Gastrocnemius medialis (tissue), 4 donors: ENCODE measurements around the gene C7orf25. TPM values are rescaled to one million over a fixed set of nuclear protein-coding genes. Genes with fewer than 3 reads are reported as not detected.

Experiments
- ATAC-seq, 2 donors: fragments of 150-250 bp; one replicate each; pipeline ENCODE4 v1.9.1; 2016
- DNase-seq, 2 donors: peaks; one replicate each; pipeline ENCODE4 v3.0.0-alpha.2; 2019
- H3K27ac ChIP-seq, 4 donors: fragments of 200-600 bp; sonication (generic); 1 replicate in 1 of 4; 2 replicates in 3 of 4; pipeline ENCODE4 v1.5.1; 2016 to 2018; ENCODE audit warnings: mild to moderate bottlenecking in 2 of 4, moderate library complexity in 1 of 4
- H3K27me3 ChIP-seq, 3 donors: fragments of 200-600 bp; sonication (generic) in 2 of 3; 1 replicate in 1 of 3; 2 replicates in 2 of 3; pipeline versions ENCODE4 v1.5.1 to v1.6.0; 2016 to 2019; ENCODE audit warnings: mild to moderate bottlenecking in 1 of 3, moderate library complexity in 1 of 3
- H3K36me3 ChIP-seq, 2 donors: fragments of 200-600 bp; sonication (generic) in 1 of 2; one replicate each; pipeline ENCODE4 v1.5.1; 2017 to 2018
- H3K4me1 ChIP-seq, 2 donors: fragments of 200-600 bp; sonication (generic) in 1 of 2; one replicate each; pipeline ENCODE4 v1.5.1; 2016 to 2017; ENCODE audit warnings: mild to moderate bottlenecking in 2 of 2
- H3K4me3 ChIP-seq, 4 donors: fragments of 200-600 bp; sonication (generic) in 3 of 4; 1 replicate in 1 of 4; 2 replicates in 3 of 4; pipeline ENCODE4 v1.5.1; 2016 to 2019; ENCODE audit warnings: mild to moderate bottlenecking in 2 of 4
- H3K9me3 ChIP-seq, 3 donors: fragments of 200-600 bp; sonication (generic) in 2 of 3; 1 replicate in 1 of 3; 2 replicates in 2 of 3; pipeline ENCODE4 v1.5.1; 2016 to 2019
- CTCF ChIP-seq, 5 experiments: fragments of 450-650 bp in 3 of 5; fragments of 200-600 bp in 2 of 5; sonication (generic) in 2 of 5; IDR thresholded peaks in 4 of 5; conservative IDR thresholded peaks in 1 of 5; 1 replicate in 4 of 5; 2 replicates in 1 of 5; pipeline ENCODE4 v1.5.1; 2016 to 2019; ENCODE audit warnings: antibody characterized with exemption in 5 of 5, mild to moderate bottlenecking in 3 of 5, moderate library complexity in 3 of 5
- POLR2A ChIP-seq, 2 donors: fragments of 450-650 bp; IDR thresholded peaks; one replicate each; pipeline ENCODE4 v1.6.1; 2017; ENCODE audit warnings: antibody characterized with exemption in 2 of 2, mild to moderate bottlenecking in 2 of 2, moderate library complexity in 2 of 2
- in situ Hi-C, 4 donors: fragments of 200-750 bp; cut with MboI; loops; one replicate each; pipeline versions ENCODE4 v1.15.0 to v1.8.0; 2017; ENCODE audit warnings: low sequenced_read_pairs in 4 of 4
- intact Hi-C: fragments of 100-400 bp; cut with DNase I; formaldehyde crosslinking; loops from one replicate; pipeline ENCODE4 v1.15.1; 2023; ENCODE audit warnings: low total_unique reads
- total RNA-seq, 4 donors: library from RNA; depleted of rRNA; stranded (reverse); fragments of >200 nt; gene quantifications; one replicate each; pipeline versions ENCODE4 v1.1.0 to v1.2.3, GENCODE V29; 2016

The C7orf25 gene
- total RNA-seq, 4 donors from 2014 or later, result 4.6 to 13.5 (median 8.0) TPM

GRCh38 chr7:42907316-42907715 lies 4.6 kb downstream of the C7orf25 start:
- Histone ChIP-seq H3K4me3 (no peak overlapping the region), H3K27ac (no peak overlapping the region), H3K27me3 (no peaks in the 10 kb centered on the region), H3K9me3 (no peaks in the 10 kb centered on the region), H3K36me3 (no peaks in the 10 kb centered on the region), H3K4me1 (peaks cover 8 to 12% of the 10 kb centered on the region in 2 donors)
- no peak for TF ChIP-seq CTCF (IDR thresholded peaks at IDR 0.05 in 4 of 5, conservative IDR thresholded peaks at IDR 0.05 in 1 of 5)
- TF ChIP-seq POLR2A (IDR thresholded peaks at IDR 0.05), result no peak
- in situ Hi-C loops, result no loop called here
- DNase-seq (no peak), ATAC-seq (no peak)
- intact Hi-C loops, result no loop called here

DNA sequence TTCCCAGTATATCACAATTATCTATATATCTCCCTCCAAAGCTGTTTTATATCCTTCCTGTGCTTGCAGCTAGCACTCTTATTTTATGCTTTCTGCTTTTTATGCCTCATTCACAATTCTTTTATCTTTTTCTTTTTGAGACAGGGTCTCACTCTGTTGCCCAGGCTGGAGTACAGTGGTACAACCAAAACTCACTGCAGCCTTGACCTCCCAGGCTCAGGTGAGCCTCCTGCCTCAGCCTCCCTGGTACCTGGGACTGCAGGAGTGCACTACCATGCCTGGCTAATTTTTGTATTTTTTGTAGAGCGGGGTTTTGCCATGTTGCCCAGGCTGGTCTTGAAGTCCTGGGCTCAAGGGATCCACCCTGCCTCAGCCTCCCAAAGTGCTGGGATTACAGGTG lies 5.7 kb downstream of the C7orf25 start:
- peaks cover 5 to 9% of the 10 kb centered on the region in 2 donors for H3K4me1 ChIP-seq
- no peaks in the 10 kb centered on the region for H3K9me3 ChIP-seq
- no peak for DNase-seq
- intact Hi-C loops, result no loop called here
- no peak overlapping the region for H3K27ac ChIP-seq
- no peak for ATAC-seq
- no peaks in the 10 kb centered on the region for H3K36me3 ChIP-seq
- no peaks in the 10 kb centered on the region for H3K27me3 ChIP-seq
- in situ Hi-C loops, result no loop called here
- no peak overlapping the region for H3K4me3 ChIP-seq
- no peak for TF ChIP-seq CTCF (IDR thresholded peaks at IDR 0.05 in 4 of 5, conservative IDR thresholded peaks at IDR 0.05 in 1 of 5)
- TF ChIP-seq POLR2A (IDR thresholded peaks at IDR 0.05), result no peak

- Histone ChIP-seq H3K4me1 (no peaks in the 10 kb centered on the region), H3K27ac (no peak overlapping the region), H3K9me3 (no peaks in the 10 kb centered on the region), H3K27me3 (no peaks in the 10 kb centered on the region), H3K36me3 (no peaks in the 10 kb centered on the region), H3K4me3 (no peak overlapping the region)
- intact Hi-C loops (no loop called here), in situ Hi-C loops (no loop called here)
- DNase-seq (no peak), ATAC-seq (no peak)
- TF ChIP-seq CTCF (IDR thresholded peaks at IDR 0.05 in 4 of 5, conservative IDR thresholded peaks at IDR 0.05 in 1 of 5), result no peak
- TF ChIP-seq POLR2A (IDR thresholded peaks at IDR 0.05), result no peak
These were observed 9.5 kb downstream of the C7orf25 start for GRCh38 chr7:42902331-42902730.

- no peaks in the 10 kb centered on the region for H3K9me3 ChIP-seq
- H3K4me1 ChIP-seq, result no peaks in the 10 kb centered on the region
- DNase-seq, result no peak
- no peak overlapping the region for H3K27ac ChIP-seq
- no peaks in the 10 kb centered on the region for H3K36me3 ChIP-seq
- TF ChIP-seq POLR2A (IDR thresholded peaks at IDR 0.05) (no peak), CTCF (IDR thresholded peaks at IDR 0.05 in 4 of 5, conservative IDR thresholded peaks at IDR 0.05 in 1 of 5) (no peak)
- ATAC-seq, result no peak
- H3K4me3 ChIP-seq, result no peak overlapping the region
- H3K27me3 ChIP-seq, result no peaks in the 10 kb centered on the region
- in situ Hi-C loops (no loop called here), intact Hi-C loops (no loop called here)
These were observed 11.0 kb downstream of the C7orf25 start for GRCh38 chr7:42900842-42901241.
